ENCODE data around the gene MARCHF4.

MARCHF4 gene

DNA sequence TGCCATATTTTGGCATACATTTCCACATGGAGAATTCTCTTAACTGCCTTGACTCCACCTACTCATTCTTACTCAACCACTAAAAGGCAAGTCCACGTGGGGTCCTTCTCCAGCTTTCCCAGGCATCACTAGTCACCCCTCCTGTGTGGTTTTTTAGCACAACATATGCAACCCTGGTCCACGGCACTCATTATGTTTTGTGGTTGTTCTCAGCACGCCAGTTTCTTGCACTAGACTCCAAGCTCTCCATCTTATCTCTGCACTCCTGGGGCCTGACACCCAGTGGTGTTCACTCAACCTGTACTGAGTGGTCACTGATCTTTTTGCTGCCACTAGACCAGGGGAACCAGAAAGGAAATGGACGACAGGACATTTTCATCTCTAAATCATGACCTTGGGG, 18.0 kb downstream of the MARCHF4 start:
- no peak for TF ChIP-seq NFIC (IDR thresholded peaks at IDR 0.05)
- TF ChIP-seq, protein P1, sequence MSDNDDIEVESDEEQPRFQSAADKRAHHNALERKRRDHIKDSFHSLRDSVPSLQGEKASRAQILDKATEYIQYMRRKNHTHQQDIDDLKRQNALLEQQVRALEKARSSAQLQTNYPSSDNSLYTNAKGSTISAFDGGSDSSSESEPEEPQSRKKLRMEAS (IDR thresholded peaks at IDR 0.05) = no peak
- TF ChIP-seq, protein P2, sequence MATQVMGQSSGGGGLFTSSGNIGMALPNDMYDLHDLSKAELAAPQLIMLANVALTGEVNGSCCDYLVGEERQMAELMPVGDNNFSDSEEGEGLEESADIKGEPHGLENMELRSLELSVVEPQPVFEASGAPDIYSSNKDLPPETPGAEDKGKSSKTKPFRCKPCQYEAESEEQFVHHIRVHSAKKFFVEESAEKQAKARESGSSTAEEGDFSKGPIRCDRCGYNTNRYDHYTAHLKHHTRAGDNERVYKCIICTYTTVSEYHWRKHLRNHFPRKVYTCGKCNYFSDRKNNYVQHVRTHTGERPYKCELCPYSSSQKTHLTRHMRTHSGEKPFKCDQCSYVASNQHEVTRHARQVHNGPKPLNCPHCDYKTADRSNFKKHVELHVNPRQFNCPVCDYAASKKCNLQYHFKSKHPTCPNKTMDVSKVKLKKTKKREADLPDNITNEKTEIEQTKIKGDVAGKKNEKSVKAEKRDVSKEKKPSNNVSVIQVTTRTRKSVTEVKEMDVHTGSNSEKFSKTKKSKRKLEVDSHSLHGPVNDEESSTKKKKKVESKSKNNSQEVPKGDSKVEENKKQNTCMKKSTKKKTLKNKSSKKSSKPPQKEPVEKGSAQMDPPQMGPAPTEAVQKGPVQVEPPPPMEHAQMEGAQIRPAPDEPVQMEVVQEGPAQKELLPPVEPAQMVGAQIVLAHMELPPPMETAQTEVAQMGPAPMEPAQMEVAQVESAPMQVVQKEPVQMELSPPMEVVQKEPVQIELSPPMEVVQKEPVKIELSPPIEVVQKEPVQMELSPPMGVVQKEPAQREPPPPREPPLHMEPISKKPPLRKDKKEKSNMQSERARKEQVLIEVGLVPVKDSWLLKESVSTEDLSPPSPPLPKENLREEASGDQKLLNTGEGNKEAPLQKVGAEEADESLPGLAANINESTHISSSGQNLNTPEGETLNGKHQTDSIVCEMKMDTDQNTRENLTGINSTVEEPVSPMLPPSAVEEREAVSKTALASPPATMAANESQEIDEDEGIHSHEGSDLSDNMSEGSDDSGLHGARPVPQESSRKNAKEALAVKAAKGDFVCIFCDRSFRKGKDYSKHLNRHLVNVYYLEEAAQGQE (IDR thresholded peaks at IDR 0.05; ENCODE audit: low read depth) = no peak

DNA sequence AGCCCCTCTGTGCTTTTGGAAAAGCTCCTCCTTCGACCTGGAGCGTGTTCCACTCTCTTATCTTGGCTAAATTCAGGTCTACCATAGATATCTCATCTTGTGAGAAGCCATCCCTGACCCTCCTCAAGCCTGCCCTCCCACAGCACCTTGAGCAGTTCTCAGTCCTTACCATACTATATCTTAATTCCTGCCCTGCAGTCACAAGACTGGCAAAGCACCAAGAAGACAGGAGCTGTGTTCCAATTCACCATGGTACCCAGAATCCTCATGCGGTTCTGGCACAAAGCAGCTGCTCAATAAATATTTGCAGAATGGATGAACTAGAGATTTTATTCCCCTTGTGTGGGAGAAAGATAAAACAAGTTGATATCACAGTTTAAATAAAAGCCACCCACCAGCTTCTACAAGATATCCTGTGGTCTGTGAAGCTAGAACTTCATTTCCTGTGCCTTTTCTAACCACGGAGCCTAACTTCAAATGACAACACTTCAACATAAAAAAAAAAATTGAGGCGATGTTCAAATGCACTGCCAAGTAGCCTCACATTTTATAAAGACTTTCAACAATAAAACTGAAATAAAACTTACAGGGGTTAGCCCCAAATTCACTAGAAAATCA, 19.5 kb downstream of the MARCHF4 start:
- TF ChIP-seq EP300 (IDR thresholded peaks at IDR 0.05; ENCODE audit: borderline replicate concordance) (no peak), ZBTB7A (IDR thresholded peaks at IDR 0.05; ENCODE audit: low read depth) (no peak), FOXM1 (IDR thresholded peaks at IDR 0.05; ENCODE audit: borderline replicate concordance, low read depth) (no peak), CEBPB (IDR thresholded peaks at IDR 0.05) (no peak), YY1 (IDR thresholded peaks at IDR 0.05; ENCODE audit: low read depth) (no peak), RAD21 (IDR thresholded peaks at IDR 0.05; ENCODE audit: low read depth) (no peak), TAF1 (IDR thresholded peaks at IDR 0.05; ENCODE audit: low read depth) (no peak), EGR1 (IDR thresholded peaks at IDR 0.05) (no peak)
- TF ChIP-seq, protein P2 (IDR thresholded peaks at IDR 0.05; ENCODE audit: low read depth) = no peak
- TF ChIP-seq, protein P3, sequence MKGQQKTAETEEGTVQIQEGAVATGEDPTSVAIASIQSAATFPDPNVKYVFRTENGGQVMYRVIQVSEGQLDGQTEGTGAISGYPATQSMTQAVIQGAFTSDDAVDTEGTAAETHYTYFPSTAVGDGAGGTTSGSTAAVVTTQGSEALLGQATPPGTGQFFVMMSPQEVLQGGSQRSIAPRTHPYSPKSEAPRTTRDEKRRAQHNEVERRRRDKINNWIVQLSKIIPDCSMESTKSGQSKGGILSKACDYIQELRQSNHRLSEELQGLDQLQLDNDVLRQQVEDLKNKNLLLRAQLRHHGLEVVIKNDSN (IDR thresholded peaks at IDR 0.05) = no peak
- TF ChIP-seq, protein P1 (IDR thresholded peaks at IDR 0.05) = no peak

DNA sequence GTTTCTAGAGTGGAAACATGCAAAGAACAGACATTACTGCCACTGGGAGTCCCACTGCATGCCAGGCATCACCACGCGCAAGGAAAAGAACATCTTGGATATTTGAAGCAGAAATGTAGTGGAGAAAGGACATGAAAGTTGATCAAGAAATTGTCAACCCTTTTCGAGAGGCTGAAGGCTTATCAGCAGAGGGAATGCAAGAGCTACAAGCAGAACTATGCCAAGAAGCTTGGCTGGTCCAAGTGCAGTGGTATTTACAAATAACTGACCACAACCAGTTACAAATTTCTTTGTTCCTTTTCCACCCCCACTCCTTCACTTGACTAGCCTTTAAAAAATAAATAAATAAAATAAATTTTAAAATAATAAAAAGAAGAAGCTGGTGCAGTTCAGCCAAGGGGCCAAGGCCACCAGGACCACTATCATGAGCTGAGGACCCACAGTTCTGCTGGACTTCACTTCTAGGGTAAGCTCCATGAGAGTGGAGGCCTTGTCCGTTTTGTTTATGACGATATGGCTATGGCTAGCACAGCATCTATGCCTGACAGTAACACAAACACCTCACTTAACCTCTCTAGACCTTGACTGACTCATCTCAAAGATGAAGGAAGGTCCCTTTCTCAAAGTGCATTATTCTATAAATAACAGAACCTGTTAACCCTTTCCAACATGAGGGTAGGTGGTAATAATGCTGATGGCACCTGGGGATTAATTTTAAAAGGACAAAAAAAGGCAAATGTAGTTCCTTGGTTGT, 20.9 kb downstream of the MARCHF4 start:
- TF ChIP-seq, protein P3 (IDR thresholded peaks at IDR 0.05) = no peak
- TF ChIP-seq, protein P1 (IDR thresholded peaks at IDR 0.05) = no peak
- TF ChIP-seq NFIC (IDR thresholded peaks at IDR 0.05) = no peak

DNA sequence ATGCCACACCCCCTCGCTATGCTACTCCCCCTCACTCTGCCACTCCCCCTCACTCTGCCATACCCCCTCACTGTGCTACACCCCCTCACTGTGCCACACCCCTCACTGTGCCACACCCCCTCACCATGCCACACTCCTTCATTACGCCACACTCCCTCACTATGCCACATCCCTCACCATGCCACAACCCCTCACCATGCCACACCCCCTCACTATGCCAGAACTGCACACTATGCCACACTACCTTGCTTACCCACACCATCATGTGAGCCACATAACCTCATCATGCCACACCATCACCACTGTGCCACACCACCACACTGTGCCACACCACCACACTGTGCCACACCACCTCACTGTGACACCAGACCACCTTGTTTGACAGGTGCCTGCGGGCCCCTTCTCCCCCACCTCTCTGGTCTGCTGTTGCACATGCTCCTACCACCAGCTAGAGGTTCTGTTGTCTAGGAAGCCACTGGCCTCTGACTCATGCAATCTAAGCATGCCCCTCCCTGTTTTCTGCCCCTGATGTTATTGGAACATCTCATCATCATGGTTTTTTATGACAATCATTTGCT, 22.0 kb downstream of the MARCHF4 start:
- TF ChIP-seq RAD21 (IDR thresholded peaks at IDR 0.05; ENCODE audit: low read depth) = no peak
- no peak for TF ChIP-seq ZBTB7A (IDR thresholded peaks at IDR 0.05; ENCODE audit: low read depth)
- TF ChIP-seq CEBPB (IDR thresholded peaks at IDR 0.05) = no peak
- TF ChIP-seq, protein P2 (IDR thresholded peaks at IDR 0.05; ENCODE audit: low read depth) = no peak
- no peak for TF ChIP-seq NFIC (IDR thresholded peaks at IDR 0.05)

DNA sequence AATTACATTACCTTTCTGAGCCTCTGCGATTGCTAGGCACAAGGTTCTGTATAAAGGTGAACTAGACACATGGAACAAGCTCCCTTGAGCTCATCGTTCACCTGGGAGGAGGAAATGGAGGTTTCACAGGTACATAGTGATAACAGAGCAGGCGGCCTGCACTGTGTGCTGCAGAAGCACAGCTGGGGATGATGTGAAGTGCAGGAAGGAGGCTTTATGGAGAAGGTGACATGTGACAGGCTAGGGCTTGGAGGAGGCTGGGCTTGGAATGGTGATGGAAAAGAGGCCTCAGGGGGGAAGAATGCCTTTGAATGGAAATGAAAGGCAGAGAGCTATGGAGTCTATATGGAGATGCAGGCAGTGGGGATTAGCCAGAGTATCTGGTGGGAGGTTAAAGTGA, 22.9 kb downstream of the MARCHF4 start:
- no peak for TF ChIP-seq YY1 (IDR thresholded peaks at IDR 0.05; ENCODE audit: low read depth)
- no peak for TF ChIP-seq ZBTB7A (IDR thresholded peaks at IDR 0.05; ENCODE audit: low read depth)
- TF ChIP-seq, protein P2 (IDR thresholded peaks at IDR 0.05; ENCODE audit: low read depth) = no peak
- TF ChIP-seq TCF12 (IDR thresholded peaks at IDR 0.05; ENCODE audit: low read depth) = no peak
- TF ChIP-seq EP300 (IDR thresholded peaks at IDR 0.05; ENCODE audit: borderline replicate concordance) = no peak
- TF ChIP-seq NFIC (IDR thresholded peaks at IDR 0.05) = no peak
- no peak for TF ChIP-seq RAD21 (IDR thresholded peaks at IDR 0.05; ENCODE audit: low read depth)
- no peak for TF ChIP-seq CREB1 (IDR thresholded peaks at IDR 0.05; ENCODE audit: low read depth)
- no peak for TF ChIP-seq TEAD4 (IDR thresholded peaks at IDR 0.05)
- TF ChIP-seq CEBPB (IDR thresholded peaks at IDR 0.05) = no peak
- no peak for TF ChIP-seq FOXM1 (IDR thresholded peaks at IDR 0.05; ENCODE audit: borderline replicate concordance, low read depth)
